ENCODE measurements around the gene NEDD8.

DNA sequence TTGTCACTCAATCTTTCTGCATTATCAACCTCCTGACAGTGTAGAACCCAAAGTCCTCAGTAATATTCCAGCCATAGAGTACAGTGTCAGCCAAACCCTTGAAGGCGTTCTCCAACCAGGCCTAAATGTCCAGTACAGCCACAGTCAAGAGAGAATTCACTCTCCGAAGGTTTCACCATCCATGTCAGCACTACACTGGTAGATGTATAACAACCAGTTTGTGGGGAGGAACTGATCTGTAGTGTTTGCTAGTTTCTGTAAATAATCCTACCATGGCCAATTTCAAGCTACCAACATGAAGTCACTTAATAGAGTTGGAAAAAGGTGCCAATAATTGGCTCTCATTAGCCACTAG, 15.8 kb downstream of the NEDD8 start:
- no peak for TF ChIP-seq POLR2AphosphoS5 (IDR thresholded peaks at IDR 0.05; ENCODE audit: low read depth, low read length)
- TF ChIP-seq, protein P1, sequence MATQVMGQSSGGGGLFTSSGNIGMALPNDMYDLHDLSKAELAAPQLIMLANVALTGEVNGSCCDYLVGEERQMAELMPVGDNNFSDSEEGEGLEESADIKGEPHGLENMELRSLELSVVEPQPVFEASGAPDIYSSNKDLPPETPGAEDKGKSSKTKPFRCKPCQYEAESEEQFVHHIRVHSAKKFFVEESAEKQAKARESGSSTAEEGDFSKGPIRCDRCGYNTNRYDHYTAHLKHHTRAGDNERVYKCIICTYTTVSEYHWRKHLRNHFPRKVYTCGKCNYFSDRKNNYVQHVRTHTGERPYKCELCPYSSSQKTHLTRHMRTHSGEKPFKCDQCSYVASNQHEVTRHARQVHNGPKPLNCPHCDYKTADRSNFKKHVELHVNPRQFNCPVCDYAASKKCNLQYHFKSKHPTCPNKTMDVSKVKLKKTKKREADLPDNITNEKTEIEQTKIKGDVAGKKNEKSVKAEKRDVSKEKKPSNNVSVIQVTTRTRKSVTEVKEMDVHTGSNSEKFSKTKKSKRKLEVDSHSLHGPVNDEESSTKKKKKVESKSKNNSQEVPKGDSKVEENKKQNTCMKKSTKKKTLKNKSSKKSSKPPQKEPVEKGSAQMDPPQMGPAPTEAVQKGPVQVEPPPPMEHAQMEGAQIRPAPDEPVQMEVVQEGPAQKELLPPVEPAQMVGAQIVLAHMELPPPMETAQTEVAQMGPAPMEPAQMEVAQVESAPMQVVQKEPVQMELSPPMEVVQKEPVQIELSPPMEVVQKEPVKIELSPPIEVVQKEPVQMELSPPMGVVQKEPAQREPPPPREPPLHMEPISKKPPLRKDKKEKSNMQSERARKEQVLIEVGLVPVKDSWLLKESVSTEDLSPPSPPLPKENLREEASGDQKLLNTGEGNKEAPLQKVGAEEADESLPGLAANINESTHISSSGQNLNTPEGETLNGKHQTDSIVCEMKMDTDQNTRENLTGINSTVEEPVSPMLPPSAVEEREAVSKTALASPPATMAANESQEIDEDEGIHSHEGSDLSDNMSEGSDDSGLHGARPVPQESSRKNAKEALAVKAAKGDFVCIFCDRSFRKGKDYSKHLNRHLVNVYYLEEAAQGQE (IDR thresholded peaks at IDR 0.05; ENCODE audit: insufficient read depth in 1 of 2, low read depth in 2 of 2, low read length in 2 of 2), result no peak

Data from PFSK-1 (cell line).